Superior temporal gyrus (tissue), 1 donor: ENCODE measurements around the gene P2RX7.
"Not testable (repeated sequence)": the region's sequence is repeated elsewhere in the genome, so short reads cannot be mapped to it uniquely, and the experiment has no call there.

Experiments used
- DNase-seq: peaks from one replicate; pipeline ENCODE4 v3.0.0-alpha.2; 2016; ENCODE audit errors: extremely low spot score

The P2RX7 gene

GRCh38 chr12:121170611-121171260 lies 38.1 kb downstream of the P2RX7 start:
- no peak for DNase-seq

DNA sequence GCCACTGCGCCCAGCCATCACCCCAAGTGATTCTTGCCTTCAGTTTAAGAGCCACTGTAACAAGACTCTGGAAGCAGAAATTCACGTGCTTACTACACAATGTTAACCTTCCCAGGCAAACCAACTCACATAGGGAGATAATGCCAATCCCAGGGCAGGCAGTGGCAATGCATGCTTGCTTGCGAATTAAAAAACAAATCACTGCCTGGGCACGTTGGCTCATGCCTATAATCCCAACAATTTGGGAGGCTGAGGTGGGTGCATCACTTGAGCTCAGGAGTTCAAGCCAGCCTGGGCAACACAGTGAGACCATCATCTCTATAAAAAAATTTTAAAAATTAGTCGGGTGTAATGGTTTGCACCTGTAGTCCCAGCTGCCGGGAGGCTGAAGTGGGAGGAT lies 39.5 kb downstream of the P2RX7 start:
- no peak for DNase-seq

DNA sequence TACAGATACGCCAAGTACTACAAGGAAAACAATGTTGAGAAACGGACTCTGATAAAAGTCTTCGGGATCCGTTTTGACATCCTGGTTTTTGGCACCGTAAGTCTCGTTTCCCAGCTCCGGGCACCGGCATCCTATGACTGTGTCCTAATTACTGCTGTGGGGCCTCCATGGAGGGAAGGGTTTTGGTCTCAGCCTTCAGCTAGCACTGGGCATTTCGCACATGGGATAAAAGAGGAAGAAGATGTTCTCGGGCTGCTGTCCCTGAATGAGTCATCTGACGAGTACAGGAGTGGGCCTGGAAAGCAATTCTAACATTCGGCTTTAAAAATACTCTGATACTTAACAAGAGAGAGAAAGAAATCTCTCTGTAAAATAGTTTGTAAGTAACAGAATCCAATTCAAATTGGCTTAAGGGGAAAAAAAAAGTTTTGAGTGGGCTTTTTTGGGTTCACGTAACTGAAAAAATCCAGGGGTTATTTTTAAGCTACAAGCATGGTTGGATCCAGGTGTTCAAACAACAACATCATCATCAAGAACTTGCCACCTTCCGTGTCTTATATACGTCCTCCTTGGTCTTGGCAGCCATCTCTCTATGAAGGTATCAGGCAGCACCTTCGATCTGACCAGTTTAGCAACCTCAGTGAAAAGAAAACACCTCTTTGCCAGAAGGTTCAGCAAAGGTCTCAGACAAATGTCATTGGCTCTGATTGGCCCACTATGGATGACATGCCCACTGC lies 42.9 kb downstream of the P2RX7 start:
- peak; percentile 81 for DNase-seq

DNA sequence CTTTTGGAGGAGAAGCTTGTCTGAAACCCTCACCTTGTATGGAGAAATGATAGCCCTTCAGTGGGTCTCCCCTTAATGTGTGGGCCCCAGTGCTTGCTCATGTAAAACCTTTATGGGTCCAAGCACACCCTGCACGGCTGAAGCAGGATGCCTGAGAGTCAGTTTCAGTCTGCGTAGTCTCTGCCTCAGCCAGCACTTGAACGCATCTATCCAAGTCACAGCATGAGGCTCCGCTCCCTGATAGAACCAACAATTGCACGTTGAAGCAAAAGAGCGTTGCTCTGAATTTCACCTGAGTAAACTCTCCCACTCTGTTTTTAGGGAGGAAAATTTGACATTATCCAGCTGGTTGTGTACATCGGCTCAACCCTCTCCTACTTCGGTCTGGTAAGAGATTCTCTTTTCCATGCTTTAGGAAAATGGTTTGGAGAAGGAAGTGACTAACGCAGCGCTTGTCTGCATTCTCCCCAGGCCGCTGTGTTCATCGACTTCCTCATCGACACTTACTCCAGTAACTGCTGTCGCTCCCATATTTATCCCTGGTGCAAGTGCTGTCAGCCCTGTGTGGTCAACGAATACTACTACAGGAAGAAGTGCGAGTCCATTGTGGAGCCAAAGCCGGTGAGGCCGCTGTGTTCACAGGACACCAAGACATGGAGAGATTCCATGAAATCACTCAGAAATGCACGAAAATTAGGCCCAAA lies 44.3 kb downstream of the P2RX7 start:
- DNase-seq: no peak

GRCh38 chr12:121181181-121181580 lies 48.5 kb downstream of the P2RX7 start:
- DNase-seq: peak; percentile 69

DNA sequence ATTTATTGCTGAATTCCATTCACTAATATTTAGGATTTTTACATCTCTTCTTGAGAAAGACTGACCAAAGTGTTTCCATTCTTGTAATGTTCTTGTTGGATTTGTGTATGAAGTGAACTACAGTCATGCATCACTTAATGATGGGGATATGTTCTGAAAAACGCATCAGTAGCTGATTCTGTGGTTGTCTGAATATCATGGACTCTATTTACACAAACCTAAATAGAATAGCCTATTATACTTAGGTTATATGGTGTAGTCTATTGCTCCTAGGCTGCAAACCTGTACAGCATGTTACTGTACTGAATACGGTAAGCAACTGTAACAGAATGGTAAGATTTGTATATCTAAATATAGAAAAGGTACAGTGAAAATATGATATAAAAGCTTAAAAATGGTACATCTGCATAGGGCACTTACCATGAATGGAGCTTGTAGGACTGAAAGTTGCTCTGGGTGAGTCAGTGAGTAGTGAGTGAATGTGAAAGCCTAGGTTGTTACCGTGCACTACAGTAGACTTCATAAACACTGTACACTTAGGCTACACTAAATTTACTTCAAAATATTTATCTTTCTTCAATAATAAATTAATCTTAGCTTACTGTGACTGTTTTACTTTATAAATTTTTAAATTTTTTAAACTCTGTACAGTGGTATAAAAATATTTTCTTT lies 49.7 kb downstream of the P2RX7 start:
- DNase-seq: no peak

- DNase-seq: no peak
These were observed 51.7 kb downstream of the P2RX7 start for GRCh38 chr12:121184425-121184824.

DNA sequence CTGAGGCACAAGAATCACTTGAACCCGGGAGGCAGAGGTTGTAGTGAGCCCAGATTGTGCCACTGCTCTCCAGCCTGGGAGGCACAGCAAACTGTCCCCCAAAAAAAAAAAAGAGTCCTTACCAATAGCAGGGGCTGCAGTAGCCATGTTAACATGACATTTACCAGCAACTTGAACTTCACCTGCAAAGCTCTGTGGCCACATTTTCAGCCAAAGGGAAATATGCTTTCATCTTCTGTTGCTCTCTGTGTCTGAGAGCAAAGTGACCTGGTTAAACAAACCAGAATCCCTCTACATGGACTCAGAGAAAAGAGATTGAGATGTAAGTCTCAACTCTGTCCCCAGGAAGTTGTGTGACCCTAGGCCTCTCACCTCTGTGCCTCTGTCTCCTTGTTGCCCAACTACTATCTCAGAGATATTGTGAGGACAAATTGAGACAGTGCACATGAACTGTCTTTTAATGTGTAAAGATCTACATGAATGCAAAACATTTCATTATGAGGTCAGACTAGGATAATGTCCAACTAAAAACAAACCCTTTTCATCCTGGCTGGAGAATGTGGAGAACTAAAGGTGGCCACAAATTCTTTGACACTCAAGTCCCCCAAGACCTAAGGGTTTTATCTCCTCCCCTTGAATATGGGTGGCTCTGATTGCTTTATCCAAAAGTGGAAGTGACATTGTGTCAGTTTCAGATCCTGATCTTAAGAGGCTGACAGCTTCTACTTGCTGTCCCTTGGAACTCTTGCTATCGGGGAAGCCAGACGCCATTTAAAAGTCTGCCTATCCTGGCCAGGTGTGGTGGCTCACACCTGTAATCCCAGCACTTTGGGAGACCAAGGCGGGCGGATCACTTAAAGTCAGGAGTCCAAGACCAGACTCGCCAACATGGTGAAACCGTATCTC lies 52.6 kb downstream of the P2RX7 start:
- DNase-seq: no peak

DNA sequence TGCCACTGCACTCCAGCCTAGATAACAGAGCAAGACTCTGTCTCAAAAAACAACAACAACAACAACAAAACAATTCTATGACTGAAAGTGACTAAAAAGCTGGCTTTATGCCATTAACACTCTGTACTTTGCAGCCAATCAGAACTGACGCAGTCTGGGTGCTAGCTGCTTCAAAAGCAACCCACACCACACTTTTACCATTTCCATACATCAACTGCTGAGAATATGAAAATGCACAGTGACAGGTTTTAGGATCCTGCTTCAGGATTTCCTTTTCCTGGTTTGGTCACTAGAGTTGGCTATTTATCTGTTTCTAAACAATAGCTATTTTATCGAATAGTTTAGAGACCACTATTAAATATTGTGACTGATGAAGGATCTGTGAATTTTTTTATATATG lies 54.1 kb downstream of the P2RX7 start:
- no peak for DNase-seq

GRCh38 chr12:121187501-121187900 lies 54.8 kb downstream of the P2RX7 start:
- DNase-seq: no peak

GRCh38 chr12:121188227-121188626 lies 55.6 kb downstream of the P2RX7 start:
- DNase-seq: no peak

DNA sequence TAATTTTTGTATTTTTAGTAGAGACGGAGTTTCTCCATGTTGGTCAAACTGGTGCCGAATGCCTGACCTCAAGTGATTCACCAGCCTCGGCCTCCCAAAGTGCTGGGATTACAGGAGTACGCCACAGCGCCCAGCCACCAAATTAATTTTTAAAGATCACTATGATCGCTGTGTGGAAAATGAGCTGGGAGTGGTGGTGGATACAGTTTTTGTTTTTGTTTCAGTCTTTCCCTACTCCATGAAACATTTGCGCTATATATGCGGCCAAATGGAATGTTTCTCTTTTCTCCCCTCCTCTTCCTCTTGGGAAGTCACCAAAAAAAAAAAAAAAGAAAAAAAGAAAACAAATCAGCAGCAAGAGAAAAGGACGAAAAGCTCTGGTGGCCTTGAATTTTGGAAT lies 56.5 kb downstream of the P2RX7 start:
- DNase-seq: no peak

DNA sequence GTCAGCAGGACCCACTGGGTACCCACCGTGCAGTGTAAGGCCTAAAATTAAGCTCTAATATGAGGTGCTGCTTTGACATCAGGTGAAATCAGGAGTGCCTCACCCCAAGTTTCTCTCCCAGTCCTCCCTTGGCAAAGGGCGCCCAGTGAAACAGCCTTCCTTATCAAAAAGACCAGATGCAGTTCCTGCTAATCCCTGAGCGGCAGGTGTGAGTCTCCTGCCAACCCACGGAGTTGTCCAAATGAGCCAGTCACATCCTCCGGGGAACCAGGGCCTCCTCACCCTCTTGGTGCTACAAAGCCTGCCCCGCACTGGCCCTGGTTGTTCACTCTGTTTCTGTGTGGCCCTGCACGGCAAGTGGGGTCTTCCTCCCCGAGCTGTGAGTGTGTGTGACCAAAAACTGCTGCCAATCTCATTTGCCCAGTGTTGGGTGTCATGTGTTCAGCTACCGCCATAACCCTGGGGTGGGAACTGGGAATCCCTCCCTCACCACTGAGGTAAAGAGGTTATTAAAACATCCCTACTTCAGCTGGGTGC lies 57.0 kb downstream of the P2RX7 start:
- DNase-seq: no peak

DNA sequence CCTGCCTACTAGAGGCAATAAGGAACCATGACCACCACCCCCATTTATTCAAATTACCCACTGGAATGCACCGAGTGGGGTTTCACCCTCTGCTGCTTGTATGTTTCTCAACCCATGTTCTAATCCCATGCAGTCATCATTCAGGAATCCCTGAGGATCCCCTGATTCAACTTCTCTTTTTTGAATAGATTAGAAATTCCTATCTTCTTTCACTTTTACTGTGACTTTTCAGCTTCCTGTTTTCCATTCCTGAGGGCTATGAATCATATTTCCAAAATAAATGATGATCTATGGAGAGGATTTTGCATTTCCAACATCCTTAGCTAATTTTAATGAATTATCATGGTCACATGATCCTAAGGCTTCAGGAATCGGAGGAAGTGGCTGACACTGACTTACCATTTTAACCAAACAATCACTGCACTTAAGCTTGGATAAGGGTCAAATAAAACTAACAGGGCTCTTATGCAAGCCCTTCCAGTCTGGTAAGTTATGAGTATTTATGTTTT lies 57.9 kb downstream of the P2RX7 start:
- no peak for DNase-seq

DNA sequence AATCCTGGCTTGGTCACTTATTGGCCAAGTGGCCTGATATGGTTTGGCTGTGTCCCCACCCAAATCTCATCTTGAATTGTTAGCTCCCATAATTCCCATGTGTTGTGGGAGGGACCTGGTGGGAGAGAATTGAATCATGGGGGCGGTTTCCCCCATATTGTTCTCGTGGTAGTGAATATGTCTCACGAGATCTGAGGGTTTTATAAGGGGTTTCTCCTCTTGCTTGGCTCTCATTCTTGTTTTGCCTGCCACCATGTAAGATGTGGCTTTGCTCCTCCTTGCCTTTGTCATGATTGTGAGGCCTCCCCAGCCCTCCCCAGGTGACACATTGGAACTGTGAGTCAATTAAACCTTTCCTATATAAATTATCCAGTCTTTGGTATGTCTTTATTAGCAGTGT lies 58.5 kb downstream of the P2RX7 start:
- DNase-seq: no peak

DNA sequence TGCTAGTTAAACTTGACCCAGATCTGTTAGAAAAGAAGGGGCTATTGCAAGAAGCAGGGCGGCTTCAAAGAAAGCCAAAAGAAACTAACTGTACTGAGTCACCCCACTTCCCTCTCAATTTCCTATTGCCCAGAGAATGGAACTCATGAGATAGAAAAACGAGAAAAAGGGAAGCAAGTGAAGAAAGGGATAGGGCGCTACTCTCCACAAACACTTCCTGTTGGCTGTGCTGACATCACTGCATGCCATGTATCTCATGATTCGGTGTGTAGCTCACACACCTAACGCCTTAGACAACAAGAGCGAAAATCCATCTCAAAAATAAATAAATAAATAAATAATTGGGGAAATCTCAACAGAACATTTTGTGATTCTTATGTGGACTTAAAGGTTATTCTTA lies 64.2 kb downstream of the P2RX7 start:
- no peak for DNase-seq

GRCh38 chr12:121198949-121199348 lies 66.3 kb downstream of the P2RX7 start:
- no peak for DNase-seq

DNA sequence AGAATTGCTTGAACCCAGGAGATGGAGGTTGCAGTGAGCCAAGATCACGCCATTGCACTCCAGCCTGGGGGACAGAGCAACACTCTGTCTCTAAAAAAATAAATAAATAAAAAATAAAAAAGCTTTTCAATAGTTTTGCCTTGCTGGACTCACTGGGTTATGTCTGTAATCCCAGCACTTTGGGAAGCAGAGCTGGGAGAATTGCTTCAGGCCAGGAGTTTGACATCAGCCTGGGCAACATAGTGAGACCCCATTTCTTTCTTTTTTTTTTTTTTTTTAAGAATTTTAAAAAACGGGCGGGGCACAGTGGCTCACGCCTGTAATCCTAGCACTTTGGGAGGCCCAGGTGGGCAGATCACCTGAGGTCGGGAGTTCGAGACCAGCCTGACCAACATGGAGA lies 68.5 kb downstream of the P2RX7 start:
- not testable (repeated sequence) for DNase-seq

- peak; percentile 51 for DNase-seq
These were observed 70.0 kb downstream of the P2RX7 start for GRCh38 chr12:121202407-121203355.

DNA sequence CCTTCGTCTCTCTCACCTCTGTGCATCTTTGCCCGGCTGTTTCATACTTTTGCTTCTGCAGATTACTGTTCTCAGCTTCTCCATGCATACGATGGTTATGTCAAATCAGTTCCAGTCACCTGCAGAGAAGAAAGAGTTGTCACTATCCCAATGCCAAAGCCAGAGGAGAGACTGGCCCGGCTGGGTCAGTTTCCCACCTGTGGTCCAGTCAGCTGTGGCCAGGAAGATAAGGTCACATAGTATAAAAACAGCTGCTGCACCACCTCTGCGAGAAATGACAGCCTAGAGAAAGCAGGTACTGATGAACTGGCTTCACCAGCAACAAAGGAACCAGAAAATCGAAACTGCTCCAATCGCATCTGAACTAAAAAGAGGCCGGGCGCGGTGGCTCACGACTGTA lies 70.8 kb downstream of the P2RX7 start:
- DNase-seq: no peak
